GM19238 (cell line): ENCODE data around the gene ZSCAN20.

Experiments
- DNase-seq: peaks from one replicate; pipeline ENCODE4 v3.0.0; 2011; ENCODE audit warnings: low spot score; ENCODE audit not compliant: insufficient read length

ZSCAN20 gene

GRCh38 chr1:33529957-33530356 is 57.5 kb downstream of the ZSCAN20 start:
- DNase-seq: no peak

GRCh38 chr1:33532250-33532649 is 59.8 kb downstream of the ZSCAN20 start:
- DNase-seq: no peak

- DNase-seq: no peak
Measured at GRCh38 chr1:33532936-33533335, 60.5 kb downstream of the ZSCAN20 start.

- no peak for DNase-seq
Measured at GRCh38 chr1:33535334-33535733, 62.9 kb downstream of the ZSCAN20 start.

GRCh38 chr1:33537885-33538284 is 65.4 kb downstream of the ZSCAN20 start:
- DNase-seq: no peak

- no peak for DNase-seq
Measured at GRCh38 chr1:33541966-33542365, 69.5 kb downstream of the ZSCAN20 start.
